Progenitor cell of endocrine pancreas (in vitro differentiated cells): ENCODE results near the gene TTC28. TPM values are rescaled to one million over a fixed set of nuclear protein-coding genes. Genes with fewer than 3 reads are reported as not detected.
"Not testable (repeated sequence)": the region's sequence is repeated elsewhere in the genome, so short reads cannot be mapped to it uniquely, and the experiment has no call there.

ENCODE experiments used
- DNase-seq: peaks from one replicate; pipeline ENCODE4 v3.0.0; 2021; ENCODE audit warnings: low spot score; ENCODE audit not compliant: unreplicated experiment
- H3K27ac Mint-ChIP-seq: 2 replicates; pipeline ENCODE4 v1.8.0; 2021; ENCODE audit warnings: mild to moderate bottlenecking, moderate library complexity, mixed read lengths
- H3K27me3 Mint-ChIP-seq: 2 replicates; pipeline ENCODE4 v1.8.0; 2021; ENCODE audit warnings: mixed read lengths
- H3K36me3 Mint-ChIP-seq: 2 replicates; pipeline ENCODE4 v1.8.0; 2022; ENCODE audit warnings: mixed read lengths; ENCODE audit not compliant: insufficient read depth
- H3K4me1 Mint-ChIP-seq: 2 replicates; pipeline ENCODE4 v1.8.0; 2021; ENCODE audit warnings: low read depth, mixed read lengths
- H3K4me3 Mint-ChIP-seq: 2 replicates; pipeline ENCODE4 v1.8.0; 2021; ENCODE audit warnings: low read depth, mild to moderate bottlenecking, moderate library complexity, mixed read lengths
- H3K9me3 Mint-ChIP-seq: 2 replicates; pipeline ENCODE4 v1.8.0; 2021; ENCODE audit warnings: low read depth, mixed read lengths
- CTCF ChIP-seq: fragments of 200-600 bp; sonication (generic); IDR thresholded peaks from one replicate; pipeline ENCODE4 v1.5.0; 2021; ENCODE audit warnings: antibody characterized with exemption, mild to moderate bottlenecking; ENCODE audit not compliant: unreplicated experiment
- total RNA-seq: library from RNA; stranded (reverse); gene quantifications from 2 replicates; pipeline ENCODE4 v1.2.1, GENCODE V29; 2021

Gene TTC28
- total RNA-seq, 1 donor from 2014 or later: 35.2 TPM

DNA sequence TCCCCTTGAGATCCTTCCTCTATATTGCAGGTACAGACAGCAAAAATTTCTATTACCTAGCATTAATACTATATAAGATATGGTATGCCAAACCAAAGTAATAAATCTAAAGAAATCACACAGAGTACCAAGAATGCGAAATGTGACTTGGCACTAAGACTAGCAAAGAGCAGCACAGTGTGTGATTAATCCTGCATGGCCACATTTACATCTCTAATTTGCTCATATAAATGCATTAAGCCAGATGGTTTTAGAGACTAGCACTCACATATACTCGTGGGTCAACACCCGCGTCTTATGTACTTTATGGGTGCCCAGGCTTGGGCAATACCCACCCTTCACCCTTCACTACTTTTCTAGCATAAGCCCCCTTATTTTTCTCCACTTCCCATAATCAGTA lies 213.2 kb downstream of the TTC28 start:
- DNase-seq: no peak
- Mint-ChIP-seq H3K27ac (no peak overlapping the region), H3K4me3 (no peak overlapping the region), H3K9me3 (no peaks in the 10 kb centered on the region), H3K36me3 (peaks cover 2% of the 10 kb centered on the region), H3K27me3 (no peaks in the 10 kb centered on the region), H3K4me1 (no peaks in the 10 kb centered on the region)
- no peak for TF ChIP-seq CTCF

GRCh38 chr22:28465841-28466240 lies 213.8 kb downstream of the TTC28 start:
- no peaks in the 10 kb centered on the region for H3K9me3 Mint-ChIP-seq
- TF ChIP-seq CTCF: no peak
- no peaks in the 10 kb centered on the region for H3K27me3 Mint-ChIP-seq
- no peaks in the 10 kb centered on the region for H3K4me1 Mint-ChIP-seq
- no peak for DNase-seq
- no peak overlapping the region for H3K27ac Mint-ChIP-seq
- no peak overlapping the region for H3K4me3 Mint-ChIP-seq
- H3K36me3 Mint-ChIP-seq: peaks cover 2% of the 10 kb centered on the region

DNA sequence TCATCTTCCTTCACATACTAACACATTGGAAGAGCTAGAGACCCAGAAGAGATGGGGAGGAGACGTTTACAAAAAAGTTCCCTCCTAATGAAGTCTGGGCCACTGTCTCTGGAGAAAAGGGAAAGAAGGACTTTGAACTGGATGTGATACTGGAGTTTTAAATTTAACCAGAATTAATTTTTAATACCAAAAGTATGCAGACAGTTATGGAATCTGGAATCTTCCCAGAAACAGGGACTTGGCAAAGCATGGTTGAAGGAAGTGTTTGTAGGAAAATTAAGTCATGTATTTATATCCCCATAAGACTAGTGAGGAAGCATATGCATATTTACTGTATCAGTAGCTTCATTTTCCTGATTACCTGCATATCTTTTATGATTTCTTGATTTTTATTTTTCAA lies 215.5 kb downstream of the TTC28 start:
- Mint-ChIP-seq H3K27me3 (no peaks in the 10 kb centered on the region), H3K36me3 (peaks cover 2% of the 10 kb centered on the region), H3K9me3 (no peaks in the 10 kb centered on the region), H3K4me3 (no peak overlapping the region), H3K27ac (no peak overlapping the region), H3K4me1 (no peaks in the 10 kb centered on the region)
- TF ChIP-seq CTCF: no peak
- no peak for DNase-seq

GRCh38 chr22:28463408-28463807 lies 216.2 kb downstream of the TTC28 start:
- H3K27me3 Mint-ChIP-seq, H3K27ac Mint-ChIP-seq, DNase-seq, H3K4me1 Mint-ChIP-seq, H3K4me3 Mint-ChIP-seq, H3K36me3 Mint-ChIP-seq, H3K9me3 Mint-ChIP-seq: not testable (repeated sequence)

GRCh38 chr22:28462901-28463300 lies 216.7 kb downstream of the TTC28 start:
- DNase-seq: no peak
- no peaks in the 10 kb centered on the region for H3K27me3 Mint-ChIP-seq
- H3K36me3 Mint-ChIP-seq: peaks cover 2% of the 10 kb centered on the region
- no peak for TF ChIP-seq CTCF
- no peak overlapping the region for H3K4me3 Mint-ChIP-seq
- H3K9me3 Mint-ChIP-seq: no peaks in the 10 kb centered on the region
- H3K27ac Mint-ChIP-seq: no peak overlapping the region
- no peaks in the 10 kb centered on the region for H3K4me1 Mint-ChIP-seq

GRCh38 chr22:28462041-28462440 lies 217.6 kb downstream of the TTC28 start:
- Mint-ChIP-seq H3K27ac (no peak overlapping the region), H3K27me3 (no peaks in the 10 kb centered on the region), H3K4me1 (no peaks in the 10 kb centered on the region), H3K36me3 (peaks cover 2% of the 10 kb centered on the region), H3K4me3 (no peak overlapping the region), H3K9me3 (no peaks in the 10 kb centered on the region)
- DNase-seq: no peak
- no peak for TF ChIP-seq CTCF
